HFF-Myc (cell line): ENCODE data around the gene MATK.

Source experiments
- DNase-seq: peaks from one replicate; pipeline ENCODE4 v3.0.0-alpha.2; 2011; ENCODE audit warnings: low read depth; ENCODE audit errors: extremely low read depth
- H3K4me3 ChIP-seq: replicated peaks from 2 replicates; pipeline ENCODE4 v1.5.1; 2011; ENCODE audit warnings: low read depth, mild to moderate bottlenecking, control low read depth, low read length
- TF ChIP-seq, protein P1 (sequence below): IDR thresholded peaks from 2 replicates; pipeline ENCODE4 v1.5.1; 2012; ENCODE audit warnings: mild to moderate bottlenecking, low read depth, low read length, control low read depth; ENCODE audit errors: missing control alignments

MATK gene

GRCh38 chr19:3814648-3815047, 28.5 kb upstream of the MATK start:
- H3K4me3 ChIP-seq = no peak overlapping the region

GRCh38 chr19:3813473-3814392, 27.6 kb upstream of the MATK start:
- TF ChIP-seq, protein P1, sequence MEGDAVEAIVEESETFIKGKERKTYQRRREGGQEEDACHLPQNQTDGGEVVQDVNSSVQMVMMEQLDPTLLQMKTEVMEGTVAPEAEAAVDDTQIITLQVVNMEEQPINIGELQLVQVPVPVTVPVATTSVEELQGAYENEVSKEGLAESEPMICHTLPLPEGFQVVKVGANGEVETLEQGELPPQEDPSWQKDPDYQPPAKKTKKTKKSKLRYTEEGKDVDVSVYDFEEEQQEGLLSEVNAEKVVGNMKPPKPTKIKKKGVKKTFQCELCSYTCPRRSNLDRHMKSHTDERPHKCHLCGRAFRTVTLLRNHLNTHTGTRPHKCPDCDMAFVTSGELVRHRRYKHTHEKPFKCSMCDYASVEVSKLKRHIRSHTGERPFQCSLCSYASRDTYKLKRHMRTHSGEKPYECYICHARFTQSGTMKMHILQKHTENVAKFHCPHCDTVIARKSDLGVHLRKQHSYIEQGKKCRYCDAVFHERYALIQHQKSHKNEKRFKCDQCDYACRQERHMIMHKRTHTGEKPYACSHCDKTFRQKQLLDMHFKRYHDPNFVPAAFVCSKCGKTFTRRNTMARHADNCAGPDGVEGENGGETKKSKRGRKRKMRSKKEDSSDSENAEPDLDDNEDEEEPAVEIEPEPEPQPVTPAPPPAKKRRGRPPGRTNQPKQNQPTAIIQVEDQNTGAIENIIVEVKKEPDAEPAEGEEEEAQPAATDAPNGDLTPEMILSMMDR = no peak
- no peak for DNase-seq
- no peak overlapping the region for H3K4me3 ChIP-seq

More at GRCh38 chr19:3814648-3815047, 28.5 kb upstream of the MATK start:
- TF ChIP-seq, protein P1 = no peak
- no peak for DNase-seq

DNA sequence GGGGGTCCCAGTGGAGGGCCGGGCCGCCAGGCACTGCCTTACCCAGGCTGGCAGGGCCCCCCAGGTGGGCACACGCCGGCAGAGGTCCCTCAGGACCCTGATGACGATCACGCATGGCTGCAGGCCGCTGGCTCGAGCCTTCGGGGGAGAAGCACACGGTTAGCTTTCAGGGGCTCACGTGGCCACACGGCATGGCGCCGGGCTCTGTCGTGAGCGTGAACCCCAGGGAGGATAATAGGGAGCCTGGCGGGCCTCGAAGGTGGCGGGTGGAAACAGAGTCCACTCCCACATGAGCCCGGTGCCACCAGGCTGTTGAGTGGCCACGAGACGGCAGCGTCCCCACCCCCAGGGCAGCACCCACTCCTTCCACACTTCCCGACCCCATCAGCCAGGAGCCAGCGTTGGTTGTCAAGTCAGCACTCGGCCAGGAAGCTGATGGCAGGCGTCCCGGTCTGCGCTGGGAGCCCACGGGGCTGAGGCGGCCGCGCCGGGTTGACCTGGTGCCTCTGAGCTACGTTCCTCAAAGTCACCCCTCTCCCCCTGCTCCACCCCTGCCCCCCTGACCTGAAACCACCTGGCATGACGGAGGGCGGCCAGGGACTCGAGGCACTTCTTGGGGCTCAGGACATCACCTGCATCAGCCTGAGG, 24.7 kb upstream of the MATK start:
- H3K4me3 ChIP-seq = no peak overlapping the region
- no peak for DNase-seq
- TF ChIP-seq, protein P1 = no peak

DNA sequence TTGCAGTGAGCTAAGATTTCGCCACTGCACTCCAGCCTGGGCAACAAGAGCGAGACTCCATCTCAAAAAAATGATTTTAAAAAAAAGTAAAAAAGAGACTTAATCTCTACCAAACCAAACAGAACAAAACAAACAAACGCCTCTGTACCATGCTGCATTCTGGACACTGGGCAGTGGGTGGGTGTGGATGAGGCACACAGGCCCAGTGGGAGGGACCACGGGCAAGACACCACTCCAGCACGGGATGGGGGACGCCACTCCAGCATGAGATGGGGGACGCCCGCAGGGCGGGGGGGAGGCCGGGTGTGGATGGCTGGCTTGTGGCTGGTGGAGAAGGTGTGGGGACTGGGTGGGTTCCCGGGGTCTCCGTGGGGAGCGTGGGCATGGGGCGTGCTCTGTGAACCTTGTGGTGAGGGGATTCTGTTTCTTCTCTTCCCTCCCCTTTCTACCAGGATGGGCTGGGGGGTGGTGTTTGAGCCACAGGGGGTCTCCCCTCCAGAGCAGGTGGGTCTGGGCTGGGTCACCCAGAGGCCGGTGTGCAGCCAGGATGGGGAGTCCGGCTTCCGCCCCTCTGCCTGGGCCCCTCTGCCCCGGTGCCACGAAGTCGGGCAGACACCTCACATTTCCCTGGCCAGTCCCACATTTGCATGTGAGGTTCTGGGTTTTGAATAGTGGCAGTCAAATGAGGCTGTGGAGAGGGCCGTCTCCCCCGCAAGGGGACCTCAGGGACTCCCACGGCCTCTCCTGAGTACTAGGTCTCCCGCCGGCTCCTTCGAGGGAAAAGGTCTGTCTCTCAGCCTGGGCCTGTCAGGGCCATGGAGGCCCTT, 23.9 kb upstream of the MATK start:
- TF ChIP-seq, protein P1 = no peak
- no peak overlapping the region for H3K4me3 ChIP-seq
- no peak for DNase-seq

DNA sequence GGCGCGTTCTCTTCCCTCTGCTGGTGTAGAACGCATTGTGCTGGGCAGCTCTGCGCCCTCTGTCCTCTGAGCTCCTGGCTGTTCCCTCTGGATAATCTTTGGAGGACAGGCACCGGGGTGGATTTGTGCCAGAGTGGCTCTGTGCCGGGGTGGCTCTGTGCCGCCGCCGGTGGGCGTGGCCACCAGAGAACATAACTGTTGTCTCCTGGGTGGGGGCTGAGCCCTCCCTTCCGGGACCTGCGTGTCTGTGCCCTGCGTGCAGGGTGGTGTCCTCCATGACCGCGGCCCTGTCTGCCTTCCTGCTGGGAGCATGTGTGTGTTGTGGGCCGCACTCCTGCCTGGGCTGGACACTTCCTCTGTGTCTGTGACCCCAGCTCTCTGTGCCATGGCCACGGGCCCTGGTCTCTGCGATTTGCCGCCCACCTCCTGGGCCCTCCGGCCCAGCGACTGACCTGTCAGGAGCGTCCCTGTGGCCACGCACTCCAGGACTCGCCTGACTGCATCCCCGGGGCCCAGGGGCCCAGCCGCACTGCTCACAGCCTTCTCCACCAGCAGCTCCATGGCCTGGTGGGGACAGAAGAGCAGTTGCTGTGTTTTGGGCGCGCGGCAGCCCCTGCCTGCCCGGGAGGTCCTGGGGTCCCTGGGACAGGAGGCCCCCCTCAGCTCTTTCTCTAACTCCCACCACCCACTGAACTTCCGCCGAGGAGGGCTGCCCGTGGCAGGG, 22.4 kb upstream of the MATK start:
- no peak for DNase-seq
- TF ChIP-seq, protein P1 = no peak
- no peak overlapping the region for H3K4me3 ChIP-seq
